Esophagus muscularis mucosa (tissue), 4 donors: ENCODE measurements around the gene OR13J1. TPM values are rescaled to one million over a fixed set of nuclear protein-coding genes. Genes with fewer than 3 reads are reported as not detected.

Source experiments
- DNase-seq: peaks from one replicate; pipeline ENCODE4 v3.0.0-alpha.2; 2017; ENCODE audit errors: extremely low spot score
- H3K27ac ChIP-seq, 4 donors: fragments of 200-600 bp; sonication (generic); replicated peaks in 1 of 4; 1 replicate in 3 of 4; 2 replicates in 1 of 4; pipeline ENCODE4 v1.5.1; 2016 to 2019; ENCODE audit warnings: mild to moderate bottlenecking in 1 of 4
- H3K27me3 ChIP-seq, 4 donors: fragments of 200-600 bp; sonication (generic); one replicate each; pipeline versions ENCODE4 v1.5.1 to v1.6.0; 2016 to 2019
- H3K36me3 ChIP-seq, 4 donors: fragments of 200-600 bp; sonication (generic); one replicate each; pipeline ENCODE4 v1.5.1; 2016 to 2019
- H3K4me1 ChIP-seq, 4 donors: fragments of 200-600 bp; sonication (generic); one replicate each; pipeline ENCODE4 v1.5.1; 2016 to 2019
- H3K4me3 ChIP-seq, 4 donors: fragments of 200-600 bp; sonication (generic); 1 replicate in 2 of 4; 2 replicates in 2 of 4; pipeline ENCODE4 v1.5.1; 2016 to 2019; ENCODE audit warnings: mild to moderate bottlenecking in 4 of 4, moderate library complexity in 1 of 4
- H3K9me3 ChIP-seq, 4 donors: fragments of 200-600 bp; sonication (generic); 1 replicate in 3 of 4; 2 replicates in 1 of 4; pipeline ENCODE4 v1.5.1; 2016 to 2019
- CTCF ChIP-seq, 3 experiments: fragments of 200-600 bp in 2 of 3; fragments of 450-650 bp in 1 of 3; sonication (generic) in 2 of 3; IDR thresholded peaks; one replicate each; pipeline ENCODE4 v1.5.1; 2017 to 2019; ENCODE audit warnings: antibody characterized with exemption in 3 of 3, mild to moderate bottlenecking in 2 of 3, moderate library complexity in 1 of 3
- EP300 ChIP-seq: sonication (generic); formaldehyde crosslinking; IDR thresholded peaks from one replicate; pipeline ENCODE4 v1.6.1; 2017; ENCODE audit warnings: antibody characterized with exemption
- POLR2A ChIP-seq: fragments of 450-650 bp; IDR thresholded peaks from one replicate; pipeline ENCODE4 v1.6.1; 2017; ENCODE audit warnings: antibody characterized with exemption, moderate library complexity, mild to moderate bottlenecking, low read depth
- POLR2AphosphoS5 ChIP-seq, 2 donors: sonication (generic); formaldehyde crosslinking; IDR thresholded peaks; one replicate each; pipeline ENCODE4 v1.6.1; 2017; ENCODE audit warnings: antibody characterized with exemption in 2 of 2
- WGBS: methylation state at CpG from one replicate; pipeline ENCODE4 v1.1.5; 2018; 5-methylcytosine and 5-hydroxymethylcytosine counted together
- intact Hi-C: fragments of 100-400 bp; cut with DNase I; formaldehyde crosslinking; loops from one replicate; pipeline ENCODE4 v1.15.1; 2023
- total RNA-seq, 4 donors: library from RNA; depleted of rRNA; stranded (reverse); fragments of >200 nt; gene quantifications; one replicate each; pipeline versions ENCODE4 v1.1.0 to v1.2.1, GENCODE V29; 2016

Gene OR13J1
- total RNA-seq, 4 donors from 2014 or later = not detected

GRCh38 chr9:35905912-35906679 is 35.9 kb upstream of the OR13J1 start, which contains the start of gene HRCT1:
Gene HRCT1 (plus strand): TSS chr9:35906202. CDS start chr9:35906288, 86 bp downstream.
- Histone ChIP-seq H3K9me3 (no peaks in the 10 kb centered on the region), H3K27me3 (no peaks in the 10 kb centered on the region), H3K4me1 (peaks cover 78 to 85% (median 80%) of the 10 kb centered on the region in 4 donors), H3K36me3 (no peaks in the 10 kb centered on the region), H3K4me3 (peak within 1 kb of the TSS; percentile 43 to 60 (median 48)), H3K27ac (peak within 1 kb of the TSS; percentile 91 to 97 (median 93))
- no peak for DNase-seq
- intact Hi-C loops = no loop called here
- TF ChIP-seq POLR2A (peak; percentile 5), EP300 (no peak), CTCF (IDR thresholded peaks at IDR 0.05) (no peak), POLR2AphosphoS5 (IDR thresholded peaks at IDR 0.05) (peak; percentile 92 to 93)
- WGBS = 30% methylated on average over 16 of the region's 30 CpGs

- peaks cover 69 to 76% (median 71%) of the 10 kb centered on the region in 4 donors for H3K4me1 ChIP-seq
These were observed 35.0 kb upstream of the OR13J1 start for GRCh38 chr9:35905051-35905781.

GRCh38 chr9:35904338-35904737 is 34.1 kb upstream of the OR13J1 start:
- no peaks in the 10 kb centered on the region for H3K27me3 ChIP-seq
- intact Hi-C loops = loop anchor here (5.0 kb wide), 1 partner anchor 118 kb away; no protein-coding TSS in a partner anchor
- H3K4me1 ChIP-seq = peaks cover 60 to 68% (median 63%) of the 10 kb centered on the region in 4 donors
- no peak overlapping the region for H3K4me3 ChIP-seq
- H3K27ac ChIP-seq = peak overlapping the region; percentile 91 to 97 (median 93)
- no peak for TF ChIP-seq POLR2A
- TF ChIP-seq EP300 = no peak
- TF ChIP-seq POLR2AphosphoS5 (IDR thresholded peaks at IDR 0.05) = no peak
- no peak for TF ChIP-seq CTCF (IDR thresholded peaks at IDR 0.05)
- H3K9me3 ChIP-seq = no peaks in the 10 kb centered on the region
- H3K36me3 ChIP-seq = no peaks in the 10 kb centered on the region
- 69% methylated on average over 8 of the region's 8 CpGs for WGBS
- DNase-seq = no peak

More at GRCh38 chr9:35905051-35905781, 35.0 kb upstream of the OR13J1 start:
- DNase-seq = no peak
- no peaks in the 10 kb centered on the region for H3K36me3 ChIP-seq
- no peak for TF ChIP-seq POLR2A
- TF ChIP-seq CTCF (IDR thresholded peaks at IDR 0.05) = no peak
- no peak for TF ChIP-seq POLR2AphosphoS5 (IDR thresholded peaks at IDR 0.05)
- no peak for TF ChIP-seq EP300
- H3K27ac ChIP-seq = peak overlapping the region; percentile 91 to 97 (median 93)
- intact Hi-C loops = no loop called here
- H3K9me3 ChIP-seq = no peaks in the 10 kb centered on the region
- WGBS = 67% methylated on average over 5 of the region's 8 CpGs
- H3K27me3 ChIP-seq = no peaks in the 10 kb centered on the region
- H3K4me3 ChIP-seq = peak overlapping the region in 3 of 4 donors; percentile 46 to 60 (median 49)

- WGBS = 38% methylated on average over 3 of the region's 3 CpGs
- no peak for DNase-seq
These were observed 32.8 kb upstream of the OR13J1 start for GRCh38 chr9:35903049-35903448.

More at GRCh38 chr9:35903049-35903448, 32.8 kb upstream of the OR13J1 start:
- no peak overlapping the region for H3K27ac ChIP-seq
- intact Hi-C loops = loop anchor here (5.0 kb wide), 1 partner anchor 119 kb away; no protein-coding TSS in a partner anchor
- H3K36me3 ChIP-seq = no peaks in the 10 kb centered on the region
- H3K27me3 ChIP-seq = no peaks in the 10 kb centered on the region
- TF ChIP-seq POLR2A (no peak), CTCF (IDR thresholded peaks at IDR 0.05) (peak; percentile 70 to 86 (median 74))
- no peaks in the 10 kb centered on the region for H3K9me3 ChIP-seq
- H3K4me1 ChIP-seq = peaks cover 48 to 55% (median 50%) of the 10 kb centered on the region in 4 donors
- H3K4me3 ChIP-seq = no peak overlapping the region
